Activated naive CD4-positive, alpha-beta T cell (primary cell): ENCODE data around the gene CLEC16A.

Experiments
- DNase-seq, 4 experiments: peaks; one replicate each; lab custom pipeline; 2025; lab: John Stamatoyannopoulos, UW

CLEC16A gene

DNA sequence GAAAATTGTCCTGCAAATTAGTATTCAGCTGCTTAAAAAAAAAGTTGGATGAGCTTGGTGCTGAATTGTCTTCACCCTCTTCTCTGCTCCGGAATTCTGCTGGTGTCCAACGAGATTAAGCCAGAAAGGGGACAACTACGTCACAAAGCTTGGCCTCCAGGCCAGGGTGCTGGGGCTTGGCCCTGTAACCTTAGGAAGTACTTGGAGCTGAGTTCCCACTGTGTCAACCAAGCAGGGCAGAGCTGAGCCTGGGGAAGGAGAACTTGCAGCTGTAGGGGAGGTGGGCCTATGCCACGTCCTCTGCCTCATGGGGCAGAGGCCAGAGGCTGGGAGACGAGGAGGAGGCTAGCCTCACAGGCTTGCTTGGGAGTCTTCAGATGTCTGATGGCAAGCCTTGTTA, 71.2 kb downstream of the CLEC16A start:
- DNase-seq = no peak

DNA sequence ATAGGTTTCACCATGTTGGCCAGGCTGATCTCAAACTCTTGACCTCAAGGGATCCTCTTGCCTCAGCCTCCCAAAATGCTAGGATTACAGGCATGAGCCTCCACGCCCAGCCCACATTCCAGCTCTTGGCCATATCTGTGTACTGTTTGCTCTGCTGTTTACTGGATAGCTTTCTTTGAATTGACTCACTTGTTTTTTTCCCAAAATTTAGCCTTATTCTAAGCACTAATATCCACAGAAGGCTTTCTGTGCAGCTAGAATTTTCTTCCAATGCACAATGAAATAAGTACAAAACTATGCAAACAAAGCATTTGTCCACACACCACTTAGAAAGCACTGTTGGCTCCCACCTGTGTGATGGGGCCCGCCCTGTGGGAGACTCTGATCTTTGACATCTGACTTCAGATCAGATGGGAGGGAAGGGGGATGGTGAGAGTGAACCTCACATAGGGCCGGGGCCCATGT, 72.2 kb downstream of the CLEC16A start:
- DNase-seq = no peak

DNA sequence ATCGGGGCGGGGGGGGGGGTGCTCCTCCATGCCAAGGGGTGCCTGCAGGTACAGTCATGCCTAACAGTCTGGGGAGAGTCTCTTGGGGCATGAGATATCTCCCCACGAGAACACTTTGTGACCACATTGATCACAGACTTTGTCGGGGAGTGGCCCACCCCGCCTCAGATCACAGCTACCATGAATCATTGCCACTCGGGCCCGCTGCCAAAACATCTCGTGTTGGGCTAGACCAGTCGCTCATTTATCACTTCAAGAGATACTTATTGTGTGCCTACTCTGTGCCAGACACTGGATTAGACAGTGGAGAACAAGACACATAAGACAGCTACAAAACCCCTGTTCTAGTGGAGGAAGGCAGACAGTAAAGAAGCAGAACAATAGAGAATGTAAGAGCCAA, 72.6 kb downstream of the CLEC16A start:
- DNase-seq = peak in 2 of 4 experiments; percentile 16 to 38

DNA sequence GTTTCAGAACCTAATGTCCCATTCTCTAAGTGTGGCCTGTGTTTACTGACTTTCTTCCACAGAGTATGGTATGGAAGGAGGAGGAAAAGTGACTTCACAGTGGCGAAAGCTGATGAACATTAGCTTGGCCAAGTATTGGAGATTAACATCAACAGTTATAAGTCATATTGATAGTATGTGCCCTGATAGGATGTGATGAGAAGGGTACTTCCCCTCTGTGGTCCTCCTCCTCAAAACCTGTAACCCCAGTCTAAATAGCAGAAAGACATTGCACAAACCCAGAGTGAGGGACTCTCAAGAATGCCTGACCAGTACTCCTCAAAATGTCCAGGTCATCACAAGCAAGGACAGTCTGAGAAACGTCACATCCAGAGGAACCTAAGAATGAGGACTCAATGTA, 73.1 kb downstream of the CLEC16A start:
- no peak for DNase-seq

DNA sequence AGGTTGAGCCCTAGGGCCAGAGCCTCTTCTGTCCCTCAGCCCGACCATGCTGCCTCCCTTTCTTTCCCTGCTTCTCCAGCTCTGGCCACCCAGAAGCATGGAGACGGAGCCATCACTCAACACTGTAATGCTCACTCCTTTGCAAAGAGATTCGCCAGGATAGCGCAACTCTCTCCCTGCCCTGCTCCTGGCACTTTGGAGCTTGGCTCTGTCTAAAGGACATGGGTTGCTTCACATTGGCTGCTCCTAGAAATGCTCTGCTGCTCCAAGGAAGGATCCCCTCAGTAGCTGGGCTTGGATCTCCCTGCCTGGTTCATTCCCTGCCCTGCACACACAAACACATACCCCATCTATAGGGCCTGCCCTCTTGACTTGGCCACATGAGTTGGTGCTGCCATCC, 76.0 kb downstream of the CLEC16A start:
- DNase-seq = no peak

DNA sequence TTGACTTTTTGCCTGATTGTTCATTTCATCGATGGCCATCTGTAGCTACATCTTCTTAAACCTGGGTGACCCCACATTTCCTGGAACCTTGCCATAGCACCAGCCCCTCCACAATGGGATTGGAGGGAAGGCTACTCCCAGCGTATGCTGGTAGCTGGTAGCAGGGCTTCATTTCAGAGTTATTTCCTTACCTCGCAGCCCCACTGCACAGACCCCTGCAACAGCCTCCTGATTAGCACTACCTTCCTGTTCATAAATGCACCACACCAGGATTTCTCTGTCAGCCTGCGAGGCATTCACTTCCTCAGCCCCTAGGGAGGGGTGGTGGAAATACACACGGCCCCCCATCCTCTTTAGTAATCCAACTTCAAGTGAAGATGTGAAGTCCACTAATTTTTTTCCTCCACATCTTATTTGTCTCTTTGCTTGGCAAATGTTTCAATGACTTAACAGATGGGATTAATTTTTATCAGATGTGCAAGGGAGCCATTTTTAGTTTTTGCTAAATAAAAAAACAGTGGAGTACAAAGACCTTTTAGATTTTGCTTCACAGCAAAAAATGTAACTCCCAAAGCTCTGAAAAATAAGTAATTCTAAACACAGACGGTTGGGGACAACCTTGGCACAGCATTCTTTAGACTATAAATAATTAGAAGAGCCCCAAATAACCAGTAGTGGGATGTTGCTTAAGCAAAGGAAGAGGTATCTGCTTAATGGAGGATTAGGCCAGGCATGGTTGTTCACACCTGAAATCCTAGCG, 76.6 kb downstream of the CLEC16A start:
- no peak for DNase-seq

DNA sequence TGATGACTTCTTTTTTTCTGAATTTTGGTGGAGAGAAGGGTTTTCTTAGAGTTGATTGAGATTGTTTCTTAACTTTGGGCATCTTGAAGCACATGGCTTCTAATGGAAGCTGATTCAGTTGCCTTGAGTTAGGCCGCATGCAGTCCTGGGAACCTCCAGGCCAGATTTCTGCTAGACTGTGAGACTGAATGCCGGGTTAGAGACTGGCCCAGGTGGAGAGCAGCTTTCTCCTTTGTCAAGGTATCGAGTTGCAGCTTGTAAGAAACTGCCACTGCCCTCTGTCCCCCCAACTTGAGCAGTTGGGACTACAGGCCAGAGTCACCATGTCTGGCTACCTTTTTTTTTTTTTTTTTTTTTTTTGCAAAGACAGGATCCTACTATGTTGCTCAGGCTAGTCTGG, 77.6 kb downstream of the CLEC16A start:
- no peak for DNase-seq

DNA sequence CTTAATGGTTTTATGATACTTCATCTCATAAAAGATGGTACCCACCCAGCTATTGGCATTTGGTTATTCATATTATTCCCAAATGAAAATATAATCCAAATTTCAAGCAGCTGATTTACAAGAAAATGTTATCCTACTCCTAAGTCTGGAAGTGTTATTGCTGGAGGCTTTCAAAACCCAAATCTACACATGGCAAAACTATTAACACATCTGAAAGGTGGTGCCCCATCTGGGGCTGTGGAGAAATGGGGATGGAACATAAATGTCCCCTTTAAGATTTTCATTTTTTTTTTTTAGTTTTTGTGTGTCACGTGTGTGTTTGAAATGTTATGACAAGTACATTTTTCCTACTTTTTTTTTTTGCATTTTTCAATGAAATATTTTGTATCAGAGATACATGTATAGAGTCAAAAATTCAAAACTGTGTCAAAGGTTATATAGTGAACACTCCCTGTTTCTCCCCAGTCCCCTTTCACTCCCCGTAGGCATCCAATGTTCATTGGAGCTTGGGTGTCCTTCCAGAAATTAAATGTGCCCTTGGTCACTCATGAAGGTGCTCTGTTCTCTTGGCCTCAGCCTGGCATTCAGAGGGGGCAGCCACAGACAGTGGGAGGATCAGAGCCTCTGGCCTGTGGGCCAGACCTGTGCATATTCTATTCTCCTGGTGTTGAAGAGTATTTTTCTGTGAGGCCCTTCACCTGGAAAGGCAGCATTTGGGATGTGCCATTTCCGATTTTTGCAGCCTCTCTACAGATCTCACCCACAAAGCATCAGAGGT, 79.1 kb downstream of the CLEC16A start:
- no peak for DNase-seq

DNA sequence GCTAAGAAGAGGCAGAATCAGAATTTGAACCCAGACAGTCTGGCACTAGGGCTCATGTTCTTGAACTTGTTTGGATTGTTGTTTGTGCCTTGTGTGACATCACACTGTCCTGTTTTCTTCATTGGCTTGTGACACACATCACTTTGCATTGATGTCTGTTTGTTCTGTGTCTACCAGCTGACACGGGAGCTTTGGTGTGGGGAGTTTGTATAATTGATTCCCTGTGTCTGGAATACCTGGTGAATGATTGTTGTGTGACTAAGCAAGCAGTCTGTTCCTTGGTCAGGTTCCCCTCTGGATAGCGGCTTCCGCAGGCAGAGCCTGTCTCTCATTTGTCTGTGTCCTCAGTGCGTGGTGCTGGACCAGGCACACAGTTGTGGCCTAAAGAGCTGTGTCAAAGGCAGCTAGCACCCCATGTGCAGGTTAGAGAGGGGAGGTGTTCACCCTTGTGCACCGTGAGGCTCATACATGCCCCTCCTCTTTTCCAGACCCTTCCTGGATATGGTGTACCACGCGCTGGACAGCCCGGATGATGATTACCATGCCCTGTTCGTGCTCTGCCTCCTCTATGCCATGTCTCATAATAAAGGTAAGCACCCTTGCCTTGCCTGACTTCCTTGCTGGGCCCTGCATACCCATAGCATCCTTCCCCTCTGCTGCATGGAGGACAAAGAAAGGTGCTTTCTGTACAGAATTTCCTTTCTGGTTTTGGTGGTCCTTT, 80.1 kb downstream of the CLEC16A start:
- DNase-seq = no peak

DNA sequence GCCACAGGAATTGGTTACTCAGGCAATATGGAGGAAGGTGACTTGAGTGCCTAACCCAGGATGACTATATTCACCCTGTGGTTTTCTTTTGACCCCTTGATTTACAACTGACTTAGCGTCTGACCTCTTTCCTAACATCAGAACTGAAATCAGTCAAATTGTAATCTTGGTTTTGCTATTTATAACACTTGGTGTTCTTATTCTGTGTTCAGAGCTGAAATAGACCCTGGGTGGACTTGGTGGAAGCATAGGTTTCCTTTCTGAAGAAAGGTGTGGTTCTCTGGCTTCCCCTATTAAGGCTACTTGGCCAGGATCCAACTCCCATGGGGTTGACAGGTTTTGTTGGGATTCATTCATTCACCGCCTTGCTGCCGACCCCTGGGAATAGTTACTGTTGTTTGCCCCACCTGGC, 80.8 kb downstream of the CLEC16A start:
- DNase-seq = no peak

DNA sequence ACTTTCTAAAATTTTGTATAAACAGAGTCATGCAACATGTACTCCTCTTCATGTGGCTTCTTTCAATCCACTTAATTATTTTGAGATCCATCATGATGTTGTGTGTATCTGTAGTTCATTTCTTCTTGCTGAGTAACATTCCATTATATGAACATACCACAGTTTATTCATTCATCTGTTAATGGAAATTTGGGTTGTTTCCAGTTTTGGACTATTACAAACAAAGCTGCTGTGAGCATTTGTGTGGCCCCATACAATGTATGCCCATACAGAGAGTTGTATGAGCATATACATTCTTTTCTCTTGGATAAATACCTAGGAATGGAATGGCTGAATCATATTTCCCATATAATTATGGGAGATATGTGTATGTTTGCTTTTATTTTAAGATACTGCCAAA, 85.6 kb downstream of the CLEC16A start:
- no peak for DNase-seq

DNA sequence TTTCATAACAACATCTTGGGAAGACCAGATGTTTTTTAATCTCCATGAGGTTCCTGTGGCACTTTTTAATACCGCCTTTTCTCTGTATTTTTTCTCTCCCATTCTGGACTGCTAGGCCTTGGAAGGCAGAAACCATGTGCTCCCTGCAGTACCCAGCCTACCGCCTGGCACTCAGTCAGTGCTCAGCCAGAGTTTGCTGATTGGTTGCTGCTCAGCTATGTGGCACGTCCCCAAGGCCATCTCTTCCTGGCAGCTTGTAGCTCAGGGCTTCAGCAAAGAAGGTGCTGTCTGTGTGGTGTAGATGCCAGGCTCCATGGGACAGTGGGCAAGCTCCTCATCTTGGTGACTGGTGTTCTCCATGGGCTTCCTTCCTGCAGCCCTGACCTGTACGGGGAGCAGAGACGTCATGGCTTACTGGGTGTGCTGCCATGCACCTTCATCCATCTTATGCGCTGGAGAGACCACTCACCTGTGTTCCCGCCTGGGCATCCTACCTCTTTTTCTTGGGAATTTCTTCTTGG, 86.7 kb downstream of the CLEC16A start:
- no peak for DNase-seq

DNA sequence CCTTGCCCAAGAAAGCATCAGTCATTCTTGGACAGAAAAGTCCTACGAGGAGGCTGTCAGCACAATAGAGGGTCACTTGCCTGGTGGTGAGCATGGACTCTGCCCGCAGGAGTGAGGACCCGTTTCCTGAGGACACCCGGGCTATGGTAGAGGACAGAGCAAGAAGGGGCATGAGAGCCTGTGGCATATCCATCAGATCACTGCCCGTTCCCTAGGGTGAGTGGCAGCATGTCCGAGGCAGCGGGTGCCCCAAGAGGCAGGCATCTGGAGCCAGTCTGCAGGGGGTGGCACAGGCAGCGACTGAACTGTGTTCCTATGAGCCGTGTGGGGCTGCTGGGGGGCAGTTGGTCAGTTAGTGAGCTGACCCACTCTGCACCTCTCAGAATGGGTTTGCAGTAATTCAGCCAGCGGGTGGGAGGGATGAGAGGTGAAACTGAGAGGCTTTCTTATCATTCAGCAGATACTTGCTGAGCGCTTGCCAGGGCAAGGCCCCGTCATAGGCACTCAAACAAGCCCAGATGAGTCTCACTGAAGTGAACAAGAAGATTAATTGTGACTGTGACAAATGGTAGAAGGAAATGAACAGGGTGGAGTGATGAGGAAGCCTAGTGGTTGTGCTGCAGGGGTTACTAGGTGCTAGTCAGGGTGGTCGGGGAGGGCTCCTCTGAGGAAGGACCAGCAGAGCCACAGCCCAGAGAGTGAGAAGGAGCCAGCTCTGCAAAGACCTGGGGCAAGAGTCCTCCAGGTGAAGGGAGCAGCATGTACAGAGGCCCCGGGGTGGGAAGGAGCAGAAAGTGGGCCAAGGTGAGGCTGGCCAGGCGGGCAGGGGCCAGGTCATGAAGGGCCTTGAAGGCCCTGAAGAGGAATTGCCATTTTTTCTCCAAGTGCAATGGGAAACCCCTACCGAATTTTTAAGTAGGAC, 87.9 kb downstream of the CLEC16A start:
- DNase-seq = no peak

DNA sequence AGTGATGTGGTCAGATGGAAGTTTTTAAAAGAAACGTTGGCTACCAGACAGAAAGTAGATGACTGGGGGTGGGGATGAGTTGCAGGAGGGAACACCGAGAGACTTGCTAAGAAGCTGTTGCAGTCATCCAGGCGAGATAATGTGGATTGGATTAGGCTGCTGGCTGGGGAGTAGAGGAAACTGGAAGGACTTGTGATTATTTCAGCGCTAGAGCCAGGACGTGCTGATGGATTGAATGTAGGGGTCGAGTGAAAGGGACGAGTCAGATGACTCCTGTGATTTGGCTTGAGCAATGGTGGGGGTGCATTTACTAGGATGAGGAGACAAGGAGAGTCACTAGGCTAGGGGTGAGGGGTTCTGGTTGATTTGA, 88.5 kb downstream of the CLEC16A start:
- DNase-seq = no peak

DNA sequence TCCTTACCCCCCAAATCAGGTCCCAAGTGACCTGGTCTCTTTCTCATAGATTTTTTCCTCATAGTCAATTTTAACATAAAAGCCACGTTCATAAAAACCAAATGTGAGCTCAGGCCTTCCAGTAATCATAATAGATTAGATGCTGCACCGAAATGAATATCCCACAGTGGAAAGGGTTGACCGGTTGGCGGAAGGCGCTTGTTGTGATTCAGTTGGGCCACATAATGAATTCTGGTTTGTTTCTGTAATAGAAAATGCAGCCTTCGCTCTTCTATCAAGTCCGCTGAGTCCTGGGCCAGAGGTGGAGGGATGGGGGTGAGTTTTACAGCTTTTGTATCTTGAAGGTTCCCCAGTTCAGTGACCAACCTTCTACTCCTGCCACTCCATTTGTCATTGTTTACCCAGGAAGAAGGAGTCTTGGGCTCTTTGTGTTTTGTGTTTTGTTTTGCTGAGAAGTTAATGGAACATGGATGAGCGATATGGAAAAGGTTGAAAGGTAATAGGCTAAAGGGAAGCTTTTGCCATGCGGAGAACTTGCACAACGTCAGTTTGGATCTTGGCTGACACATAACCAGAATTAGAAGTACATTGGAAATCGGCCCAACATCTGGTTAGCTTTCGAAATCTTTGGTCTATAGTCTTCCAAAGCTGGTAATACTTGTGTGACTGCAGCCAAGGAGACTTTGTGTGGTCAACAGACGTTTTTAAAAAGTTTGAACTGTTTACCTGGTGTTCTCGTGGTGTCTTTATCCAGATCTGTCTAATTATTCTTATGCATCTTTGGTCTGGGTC, 89.5 kb downstream of the CLEC16A start:
- DNase-seq = no peak

DNA sequence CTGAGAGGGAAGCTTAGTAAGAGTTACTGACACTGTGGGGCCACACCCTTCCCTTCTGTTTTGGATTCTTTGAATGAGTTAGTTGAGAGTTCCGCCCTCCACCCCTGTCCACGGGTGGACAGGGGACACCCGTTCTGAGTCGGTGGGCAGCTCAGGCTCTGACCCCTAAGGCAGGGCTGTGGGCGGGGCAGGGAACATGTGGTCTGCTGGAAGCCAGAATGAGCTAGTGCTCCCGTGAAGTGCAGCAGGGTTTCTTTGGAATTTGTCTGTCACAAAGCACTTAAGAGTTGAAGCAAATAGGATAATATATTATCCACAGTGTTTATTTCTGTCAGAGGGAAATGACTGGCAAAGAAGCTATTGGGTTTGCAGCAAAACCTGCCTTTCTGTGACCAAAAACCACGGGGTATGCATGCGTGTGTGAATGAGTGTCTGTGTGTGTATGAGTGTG, 90.1 kb downstream of the CLEC16A start:
- DNase-seq = no peak

DNA sequence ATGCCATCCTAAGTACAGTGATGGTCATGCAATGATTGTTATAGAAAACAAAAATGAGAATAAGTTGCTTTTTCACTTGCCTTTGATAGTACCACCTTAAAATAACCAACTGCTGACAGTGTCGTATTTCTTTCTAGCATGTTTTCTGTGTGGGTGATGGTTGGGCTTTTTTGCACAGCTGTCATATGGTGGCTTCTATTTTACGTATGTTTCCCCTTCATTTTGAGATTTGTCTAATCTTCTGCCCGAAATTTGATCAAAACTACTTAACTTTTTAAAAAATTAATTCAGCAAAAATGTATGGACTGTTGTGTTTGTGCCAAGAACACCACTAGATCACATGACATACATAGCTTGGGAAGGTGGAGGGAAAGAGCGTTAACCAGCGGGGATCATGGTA, 90.7 kb downstream of the CLEC16A start:
- no peak for DNase-seq

DNA sequence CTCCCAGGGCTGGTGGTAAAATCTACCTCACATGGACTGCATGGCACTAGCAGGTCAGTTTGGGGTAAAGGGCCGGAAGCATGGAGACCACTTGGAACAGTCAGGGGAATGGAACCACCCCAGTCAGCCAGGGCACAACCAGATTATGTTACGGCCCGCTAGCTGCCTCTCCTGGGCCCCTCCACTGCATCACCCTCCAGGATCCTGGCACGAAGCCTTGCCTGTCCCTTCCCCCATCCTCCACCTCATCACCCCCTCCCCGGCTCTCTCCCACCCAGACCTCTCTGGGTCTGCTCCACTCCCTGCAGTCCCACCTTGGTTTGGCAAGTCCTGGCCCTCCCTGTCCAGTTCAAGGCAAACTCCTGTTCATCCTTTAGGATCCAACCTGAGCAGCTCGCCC, 91.7 kb downstream of the CLEC16A start:
- DNase-seq = no peak

DNA sequence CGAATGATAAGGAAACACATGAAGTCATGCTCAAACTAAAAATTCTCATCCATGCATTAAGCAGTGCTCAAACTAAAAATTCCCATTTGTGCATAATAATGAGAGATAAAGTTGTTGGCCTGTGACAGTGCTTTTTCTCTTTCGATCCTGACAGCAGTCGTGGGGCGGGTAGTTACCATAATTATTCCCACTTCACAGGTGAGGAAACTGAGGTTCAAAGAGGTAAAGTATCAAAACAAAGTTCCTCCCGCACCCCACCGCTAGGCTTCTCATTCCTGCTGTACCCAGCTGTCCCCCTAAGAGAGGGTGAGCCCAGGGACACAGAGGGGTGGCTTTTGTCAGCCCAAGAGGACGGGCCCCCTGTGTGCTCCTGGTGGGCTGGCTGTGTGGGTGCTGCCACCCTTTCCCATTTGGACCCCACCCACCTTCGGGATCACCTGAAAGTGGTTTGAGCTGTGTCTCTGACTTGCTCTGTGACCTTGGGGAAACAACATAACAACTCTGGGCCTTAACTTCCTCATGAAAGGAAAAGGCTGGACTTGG, 92.6 kb downstream of the CLEC16A start:
- DNase-seq = no peak

DNA sequence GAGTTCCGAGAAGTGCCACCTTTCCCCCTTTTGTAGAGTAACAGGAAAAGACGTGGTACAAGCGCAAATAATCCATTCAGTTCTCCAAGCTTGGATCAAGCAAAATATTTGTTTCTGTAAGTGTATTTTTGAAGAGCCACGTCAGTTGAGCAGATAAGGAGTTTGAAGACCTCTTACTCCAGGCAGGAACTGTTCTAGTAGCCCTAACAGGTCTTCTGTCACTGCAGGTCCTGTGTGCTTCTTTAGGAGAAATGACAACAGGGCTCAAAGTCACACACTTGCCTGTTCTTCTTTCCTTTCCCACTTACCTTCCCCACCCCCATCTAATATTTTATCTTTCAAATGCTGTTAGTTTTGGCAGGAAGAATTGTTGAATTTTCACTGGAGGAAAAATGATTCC, 93.9 kb downstream of the CLEC16A start:
- DNase-seq = no peak
